Renal pelvis (tissue), 4 donors: ENCODE data around the gene SERPINB5. TPM values are rescaled to one million over a fixed set of nuclear protein-coding genes. Genes with fewer than 3 reads are reported as not detected.

ENCODE experiments used
- DNase-seq: peaks from one replicate; pipeline ENCODE4 v3.0.0-alpha.2; 2013
- polyA plus RNA-seq, 3 donors: library from polyadenylated mRNA; unstranded; fragments of 120-200 nt; gene quantifications; one replicate each; pipeline ENCODE4 v1.2.1, GENCODE V29; 2013; ENCODE audit not compliant: insufficient read length in 3 of 3

SERPINB5 gene
- polyA plus RNA-seq, 3 donors = not detected

GRCh38 chr18:63468575-63468974 lies 8.2 kb upstream of the SERPINB5 start:
- no peak for DNase-seq

- no peak for DNase-seq
Observed at GRCh38 chr18:63470751-63471150, 6.0 kb upstream of the SERPINB5 start.

- DNase-seq = no peak
Observed at GRCh38 chr18:63472380-63472779, 4.4 kb upstream of the SERPINB5 start.

GRCh38 chr18:63477200-63477599 lies 442 bp downstream of the SERPINB5 start:
- DNase-seq = no peak

- DNase-seq = no peak
Observed at GRCh38 chr18:63477968-63478367, 1.2 kb downstream of the SERPINB5 start.

GRCh38 chr18:63479826-63480225 lies 3.1 kb downstream of the SERPINB5 start:
- no peak for DNase-seq

- no peak for DNase-seq
Observed at GRCh38 chr18:63480476-63480875, 3.7 kb downstream of the SERPINB5 start.

GRCh38 chr18:63480915-63481314 lies 4.2 kb downstream of the SERPINB5 start:
- no peak for DNase-seq

GRCh38 chr18:63487676-63488075 lies 10.9 kb downstream of the SERPINB5 start:
- DNase-seq = no peak

GRCh38 chr18:63488160-63488559 lies 11.4 kb downstream of the SERPINB5 start:
- no peak for DNase-seq

GRCh38 chr18:63492851-63493250 lies 16.1 kb downstream of the SERPINB5 start:
- no peak for DNase-seq

GRCh38 chr18:63495675-63496074 lies 18.9 kb downstream of the SERPINB5 start:
- no peak for DNase-seq

GRCh38 chr18:63505566-63506335 lies 29.0 kb downstream of the SERPINB5 start:
- no peak for DNase-seq

GRCh38 chr18:63506336-63506646 lies 29.5 kb downstream of the SERPINB5 start:
- no peak for DNase-seq

GRCh38 chr18:63508596-63508995 lies 31.8 kb downstream of the SERPINB5 start:
- no peak for DNase-seq

GRCh38 chr18:63511285-63511684 lies 34.5 kb downstream of the SERPINB5 start:
- DNase-seq = no peak

- DNase-seq = no peak
Observed at GRCh38 chr18:63514326-63514725, 37.6 kb downstream of the SERPINB5 start.

GRCh38 chr18:63514888-63515678 lies 38.3 kb downstream of the SERPINB5 start:
- no peak for DNase-seq

- DNase-seq = no peak
Observed at GRCh38 chr18:63515801-63516200, 39.0 kb downstream of the SERPINB5 start.

- peak; percentile 85 for DNase-seq
Observed at GRCh38 chr18:63518178-63519012, 41.6 kb downstream of the SERPINB5 start.

GRCh38 chr18:63520053-63520685 lies 43.4 kb downstream of the SERPINB5 start:
- no peak for DNase-seq

GRCh38 chr18:63523660-63524059 lies 46.9 kb downstream of the SERPINB5 start:
- no peak for DNase-seq
